Subcutaneous abdominal adipose tissue (tissue), 5 donors: ENCODE measurements around the gene MRC2.
A peak's percentile ranks its signal among the peaks of the same experiment; 100 is the strongest.
"Not testable (repeated sequence)": the region's sequence is repeated elsewhere in the genome, so short reads cannot be mapped to it uniquely, and the experiment has no call there.

Experiments used
- H3K27ac ChIP-seq: one replicate; pipeline ENCODE4 v1.7.0; 2013; ENCODE audit warnings: low read depth, mild to moderate bottlenecking, inconsistent platforms, low read length, moderate library complexity
- H3K27me3 ChIP-seq, 5 donors: one replicate each; pipeline ENCODE4 v1.7.0; 2013; ENCODE audit warnings: low read length in 5 of 5, inconsistent platforms in 1 of 5; ENCODE audit not compliant: control insufficient read depth in 5 of 5, insufficient read depth in 4 of 5
- H3K36me3 ChIP-seq, 5 donors: one replicate each; pipeline ENCODE4 v1.7.0; 2013; ENCODE audit warnings: low read length in 5 of 5; ENCODE audit not compliant: control insufficient read depth in 5 of 5, insufficient read depth in 5 of 5
- H3K4me1 ChIP-seq, 5 donors: one replicate each; pipeline ENCODE4 v1.7.0; 2013; ENCODE audit warnings: low read length in 5 of 5, mild to moderate bottlenecking in 3 of 5, moderate library complexity in 1 of 5; ENCODE audit not compliant: control insufficient read depth in 5 of 5, insufficient read depth in 5 of 5
- H3K4me3 ChIP-seq, 5 donors: one replicate each; pipeline ENCODE4 v1.7.0; 2013; ENCODE audit warnings: low read length in 5 of 5, low read depth in 1 of 5
- H3K9ac ChIP-seq, 5 donors: one replicate each; pipeline ENCODE4 v1.7.0; 2013; ENCODE audit warnings: low read length in 5 of 5, mild to moderate bottlenecking in 4 of 5, moderate library complexity in 3 of 5
- H3K9me3 ChIP-seq, 5 donors: one replicate each; pipeline ENCODE4 v1.7.0; 2013; ENCODE audit warnings: low read length in 5 of 5; ENCODE audit not compliant: control insufficient read depth in 5 of 5
- donor health status: healthy.
- donor health status: healthy.
- donor health status: healthy.
- donor health status: healthy.
- donor health status: healthy.

MRC2 gene

DNA sequence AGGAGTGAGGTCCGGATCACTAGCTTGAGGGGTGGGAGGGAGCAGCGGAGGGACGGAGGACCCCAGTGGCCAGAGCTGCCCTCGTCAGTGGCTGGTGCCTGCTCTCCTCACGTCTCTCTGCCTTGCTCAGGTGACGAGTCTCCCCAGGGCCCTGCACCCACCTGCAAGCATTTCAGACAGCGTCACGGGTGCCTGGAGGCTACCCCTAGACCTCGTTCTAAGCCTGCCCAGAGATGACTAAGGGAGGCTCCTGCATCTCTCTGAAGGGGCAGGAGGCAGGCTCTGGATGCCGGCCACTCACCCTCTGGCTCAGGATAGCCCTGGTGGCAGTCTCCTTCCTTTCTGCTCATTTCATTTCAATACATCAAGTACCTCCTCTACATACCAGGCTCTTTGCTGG, 68.8 kb downstream of the MRC2 start:
- Histone ChIP-seq H3K4me1 (peaks cover 7 to 47% (median 36%) of the 10 kb centered on the region in 5 donors), H3K27me3 (peaks cover 0 to 5% (median 0%) of the 10 kb centered on the region in 5 donors), H3K9ac (peak overlapping the region in 1 of 5 donors; percentile 35), H3K9me3 (no peaks in the 10 kb centered on the region), H3K27ac (no peak overlapping the region), H3K36me3 (no peaks in the 10 kb centered on the region), H3K4me3 (no peak overlapping the region)

DNA sequence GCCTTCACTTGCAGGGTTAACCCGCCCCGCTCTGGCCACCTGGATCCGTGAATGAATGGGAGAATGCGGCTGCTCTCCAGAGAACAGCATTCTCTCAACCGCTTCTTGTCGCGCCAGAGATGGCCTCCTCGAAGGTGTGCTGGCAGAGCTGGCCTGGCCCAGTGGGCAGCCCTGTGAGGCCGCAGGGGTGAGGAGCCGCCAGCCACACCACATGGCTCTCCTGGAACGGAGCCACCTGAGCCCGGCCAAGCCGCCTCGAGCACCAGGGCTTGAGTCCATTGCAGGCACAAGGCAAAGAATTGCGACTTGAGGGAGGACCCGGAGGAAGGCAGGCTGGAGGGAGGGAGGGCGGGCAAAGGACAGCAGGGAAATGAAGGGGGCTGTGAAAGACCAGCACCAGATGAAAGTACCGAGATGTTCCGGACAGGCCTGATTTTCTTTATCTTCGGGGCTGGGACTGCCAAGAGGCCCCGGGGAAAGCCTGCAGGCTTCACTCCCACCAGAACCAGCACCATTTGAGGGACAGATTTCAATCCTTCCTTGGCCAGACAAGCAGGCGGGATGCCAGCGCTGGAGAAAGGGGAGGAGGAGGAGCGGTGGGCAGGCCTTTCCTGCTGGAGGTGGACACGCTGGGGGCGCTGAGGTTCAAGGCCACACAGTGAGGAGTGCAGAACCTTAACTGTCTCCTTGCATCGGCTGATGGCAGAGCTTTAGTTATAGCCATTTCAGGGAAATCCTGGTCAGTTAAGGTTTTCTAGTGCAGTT, 69.4 kb downstream of the MRC2 start:
- Histone ChIP-seq H3K36me3 (no peaks in the 10 kb centered on the region), H3K4me1 (peaks cover 7 to 47% (median 36%) of the 10 kb centered on the region in 5 donors), H3K4me3 (no peak overlapping the region), H3K27ac (no peak overlapping the region), H3K9ac (peak overlapping the region in 1 of 5 donors; percentile 35), H3K27me3 (peaks cover 0 to 5% (median 3%) of the 10 kb centered on the region in 5 donors), H3K9me3 (no peaks in the 10 kb centered on the region)

GRCh38 chr17:62698459-62698858, 71.0 kb downstream of the MRC2 start:
- H3K27me3 ChIP-seq, H3K36me3 ChIP-seq, H3K9me3 ChIP-seq, H3K9ac ChIP-seq, H3K4me3 ChIP-seq, H3K27ac ChIP-seq: not testable (repeated sequence)
- H3K4me1 ChIP-seq = peaks cover 7 to 45% (median 36%) of the 10 kb centered on the region in 5 donors

DNA sequence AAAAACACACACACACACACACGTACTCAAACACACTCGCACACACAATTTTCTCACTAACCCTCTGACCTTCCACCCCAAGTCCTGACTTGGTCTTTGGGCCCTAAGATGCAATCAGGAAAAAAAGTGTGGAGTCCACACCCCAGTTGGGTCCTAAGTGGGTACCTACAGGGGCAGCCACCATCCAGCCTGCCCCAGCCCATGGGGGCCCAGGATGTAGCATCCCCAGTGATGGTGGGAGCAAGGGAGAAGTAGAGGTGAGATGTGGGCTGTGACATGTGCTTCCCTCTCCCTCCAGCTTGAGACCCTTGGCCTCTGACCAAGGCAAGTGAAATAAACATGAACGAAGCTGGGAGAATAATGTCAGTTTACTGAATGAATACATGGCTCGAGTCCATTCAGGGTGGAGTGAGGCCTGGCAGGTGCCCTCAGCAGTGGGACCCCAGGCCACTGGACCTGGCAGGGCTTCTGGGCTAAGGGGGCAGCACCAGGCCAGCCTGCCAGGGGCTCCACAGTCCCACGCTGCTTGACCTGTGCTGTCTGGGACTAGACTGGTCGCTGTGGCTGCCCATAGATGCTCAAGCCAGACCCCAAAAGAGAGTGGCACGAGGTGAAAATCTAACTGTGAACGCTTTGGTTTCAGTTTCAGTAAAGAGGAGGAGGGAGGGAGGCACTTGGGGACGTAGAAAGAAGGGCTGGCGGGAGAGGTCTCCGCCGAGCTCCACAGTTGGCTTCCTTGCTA, 73.7 kb downstream of the MRC2 start:
- no peak overlapping the region for H3K4me3 ChIP-seq
- H3K36me3 ChIP-seq = no peaks in the 10 kb centered on the region
- no peak overlapping the region for H3K27ac ChIP-seq
- no peaks in the 10 kb centered on the region for H3K9me3 ChIP-seq
- peaks cover 8 to 45% (median 35%) of the 10 kb centered on the region in 5 donors for H3K4me1 ChIP-seq
- no peak overlapping the region for H3K9ac ChIP-seq
- peaks cover 0 to 9% (median 3%) of the 10 kb centered on the region in 5 donors for H3K27me3 ChIP-seq

GRCh38 chr17:62701706-62702085, 74.2 kb downstream of the MRC2 start:
- Histone ChIP-seq H3K4me1 (peaks cover 8 to 45% (median 32%) of the 10 kb centered on the region in 5 donors), H3K9me3 (no peaks in the 10 kb centered on the region), H3K36me3 (no peaks in the 10 kb centered on the region)

DNA sequence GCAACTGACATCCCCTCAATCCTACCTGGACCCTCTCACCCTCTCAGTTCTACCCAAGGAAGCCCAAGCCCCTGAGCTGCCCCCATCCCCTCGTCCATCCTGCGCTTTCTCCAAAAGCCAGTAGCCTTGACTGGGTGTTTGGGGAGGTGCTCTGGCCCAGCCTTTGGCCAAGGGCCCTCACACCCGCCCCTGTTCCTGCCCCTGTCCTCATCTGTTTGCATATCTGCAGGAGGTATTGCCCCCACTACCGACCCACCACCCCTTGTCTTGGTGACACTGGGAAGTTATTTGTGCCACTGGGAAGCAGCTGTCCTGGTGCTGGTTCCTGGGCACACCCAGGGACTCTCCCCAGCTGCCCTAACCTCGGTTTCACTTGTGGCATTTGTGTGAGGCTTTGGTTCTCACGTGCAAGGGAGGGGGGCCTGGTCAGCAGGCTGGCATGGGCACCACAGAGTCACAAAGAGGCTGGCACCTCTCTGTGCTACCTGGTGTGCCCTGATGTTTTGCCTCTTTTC, 75.3 kb downstream of the MRC2 start:
- peaks cover 0 to 6% (median 3%) of the 10 kb centered on the region in 5 donors for H3K27me3 ChIP-seq
- peaks cover 4 to 42% (median 23%) of the 10 kb centered on the region in 5 donors for H3K4me1 ChIP-seq
- no peak overlapping the region for H3K27ac ChIP-seq
- H3K9ac ChIP-seq = no peak overlapping the region
- no peak overlapping the region for H3K4me3 ChIP-seq
- H3K36me3 ChIP-seq = no peaks in the 10 kb centered on the region
- no peaks in the 10 kb centered on the region for H3K9me3 ChIP-seq

More at GRCh38 chr17:62701706-62702085, 74.2 kb downstream of the MRC2 start:
- Histone ChIP-seq H3K9ac (no peak overlapping the region), H3K27ac (no peak overlapping the region), H3K4me3 (no peak overlapping the region), H3K27me3 (peaks cover 0 to 6% (median 3%) of the 10 kb centered on the region in 5 donors)

DNA sequence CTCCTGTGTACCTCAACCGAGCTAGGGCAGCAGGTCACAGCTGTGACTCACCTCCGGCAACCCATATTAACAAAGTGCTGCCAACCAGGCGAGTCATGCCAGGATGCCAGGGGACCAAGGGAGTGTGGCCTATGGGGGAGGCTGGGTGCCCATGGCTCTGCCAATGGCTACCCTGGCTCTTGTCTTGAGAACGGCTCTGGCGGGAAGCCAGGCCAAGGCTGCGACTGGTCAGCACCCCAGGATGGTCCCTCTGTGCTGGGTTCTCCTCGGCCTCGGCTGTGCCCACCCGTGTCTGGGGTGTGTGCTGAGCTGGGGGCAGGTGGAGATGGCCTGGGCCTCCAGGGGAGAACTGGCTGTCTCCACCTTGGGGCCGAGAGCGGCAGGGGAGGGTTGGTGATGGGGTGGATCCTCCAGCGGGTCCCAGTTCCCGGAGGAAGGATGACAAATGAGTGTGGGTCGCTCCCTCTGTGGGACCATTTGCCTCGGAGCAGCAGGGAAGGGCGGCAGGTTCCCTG, 75.8 kb downstream of the MRC2 start:
- Histone ChIP-seq H3K9ac (peak overlapping the region in 1 of 5 donors; percentile 20), H3K4me3 (peak overlapping the region in 4 of 5 donors; percentile 36 to 68 (median 66)), H3K4me1 (peaks cover 4 to 41% (median 23%) of the 10 kb centered on the region in 5 donors), H3K27ac (peak overlapping the region; percentile 75), H3K36me3 (no peaks in the 10 kb centered on the region), H3K27me3 (peaks cover 0 to 6% (median 3%) of the 10 kb centered on the region in 5 donors), H3K9me3 (no peaks in the 10 kb centered on the region)

- Histone ChIP-seq H3K27ac (peak overlapping the region; percentile 75), H3K9me3 (peaks cover 0 to 5% (median 4%) of the 10 kb centered on the region in 5 donors), H3K4me3 (peak overlapping the region in 4 of 5 donors; percentile 65 to 68 (median 66)), H3K4me1 (peaks cover 4 to 41% (median 23%) of the 10 kb centered on the region in 5 donors), H3K9ac (peak overlapping the region in 3 of 5 donors; percentile 66 to 77 (median 68)), H3K27me3 (peaks cover 0 to 6% (median 3%) of the 10 kb centered on the region in 5 donors), H3K36me3 (no peaks in the 10 kb centered on the region)
These were observed 76.4 kb downstream of the MRC2 start for GRCh38 chr17:62703776-62704380.

DNA sequence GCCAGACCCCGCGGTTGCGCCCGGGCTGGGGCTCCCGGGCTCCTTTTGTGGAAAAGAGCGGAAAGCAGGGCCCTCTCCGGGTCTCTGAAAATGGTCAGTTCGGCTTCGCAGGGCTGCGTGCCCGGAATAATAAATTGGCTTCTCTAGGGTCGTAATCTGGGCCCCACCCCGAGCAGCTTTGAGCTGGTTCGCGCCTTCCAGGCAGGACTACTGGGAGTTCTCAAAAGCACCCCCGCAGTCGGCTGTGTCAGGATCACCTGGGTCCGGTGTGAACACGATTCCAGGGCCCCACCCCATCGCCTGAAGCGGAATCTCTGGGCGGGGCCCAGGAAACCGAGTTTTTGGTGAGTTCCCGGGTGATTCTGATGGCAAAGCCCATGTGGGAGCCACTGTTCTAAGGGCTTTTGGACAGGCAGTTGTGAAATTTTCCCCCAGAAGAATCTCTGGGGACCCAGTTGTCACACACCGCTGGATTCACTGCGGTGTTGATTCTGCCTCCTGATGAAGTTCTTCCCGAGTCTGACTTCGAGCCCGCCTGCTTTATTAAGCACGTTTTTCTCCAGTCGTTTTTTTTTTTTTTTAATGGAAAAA, 77.0 kb downstream of the MRC2 start:
- Histone ChIP-seq H3K9ac (peak overlapping the region in 4 of 5 donors; percentile 64 to 77 (median 67)), H3K4me3 (peak overlapping the region; percentile 64 to 68 (median 66)), H3K4me1 (peaks cover 4 to 41% (median 23%) of the 10 kb centered on the region in 5 donors), H3K27me3 (peaks cover 0 to 6% (median 3%) of the 10 kb centered on the region in 5 donors), H3K27ac (peak overlapping the region; percentile 75), H3K9me3 (peaks cover 0 to 6% (median 5%) of the 10 kb centered on the region in 5 donors), H3K36me3 (no peaks in the 10 kb centered on the region)
